AG09309 (cell line): ENCODE results near the gene GNG7.
"Not testable (repeated sequence)": the region's sequence is repeated elsewhere in the genome, so short reads cannot be mapped to it uniquely, and the experiment has no call there.

ENCODE experiments used
- DNase-seq: peaks from one replicate; pipeline ENCODE4 v3.0.0-alpha.2; 2010; ENCODE audit warnings: low read depth
- H3K4me3 ChIP-seq: 2 replicates; pipeline ENCODE4 v1.5.1; 2011; ENCODE audit warnings: mild to moderate bottlenecking, low read depth, low read length, moderate library complexity; ENCODE audit not compliant: control insufficient read depth
- TF ChIP-seq, protein P1 (sequence below): IDR thresholded peaks from 2 replicates; pipeline ENCODE4 v1.5.1; 2011; ENCODE audit warnings: mild to moderate bottlenecking, low read depth, low read length, inconsistent platforms; ENCODE audit not compliant: insufficient read depth, control insufficient read depth; ENCODE audit errors: missing control alignments

The GNG7 gene

DNA sequence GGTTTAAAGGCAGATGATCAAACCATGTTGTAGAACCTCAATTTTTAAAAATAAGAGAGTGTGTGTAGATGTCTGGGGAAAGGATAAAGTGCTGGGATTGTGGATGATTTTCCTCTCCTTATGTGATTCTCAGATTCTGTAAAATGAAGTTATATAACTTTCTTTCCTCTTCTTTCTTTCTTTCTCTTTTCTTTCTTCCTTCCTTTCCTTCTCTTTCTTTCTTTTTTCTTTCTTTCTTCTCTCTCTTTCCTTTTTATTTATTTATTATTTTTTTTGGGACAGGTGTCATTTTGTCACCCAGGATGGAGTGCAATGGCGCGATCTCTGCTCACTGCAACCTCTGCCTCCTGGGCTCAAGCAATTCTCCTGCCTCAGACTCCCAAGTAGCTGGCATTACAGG lies 144.0 kb downstream of the GNG7 start:
- H3K4me3 ChIP-seq: no peak overlapping the region
- TF ChIP-seq, protein P1, sequence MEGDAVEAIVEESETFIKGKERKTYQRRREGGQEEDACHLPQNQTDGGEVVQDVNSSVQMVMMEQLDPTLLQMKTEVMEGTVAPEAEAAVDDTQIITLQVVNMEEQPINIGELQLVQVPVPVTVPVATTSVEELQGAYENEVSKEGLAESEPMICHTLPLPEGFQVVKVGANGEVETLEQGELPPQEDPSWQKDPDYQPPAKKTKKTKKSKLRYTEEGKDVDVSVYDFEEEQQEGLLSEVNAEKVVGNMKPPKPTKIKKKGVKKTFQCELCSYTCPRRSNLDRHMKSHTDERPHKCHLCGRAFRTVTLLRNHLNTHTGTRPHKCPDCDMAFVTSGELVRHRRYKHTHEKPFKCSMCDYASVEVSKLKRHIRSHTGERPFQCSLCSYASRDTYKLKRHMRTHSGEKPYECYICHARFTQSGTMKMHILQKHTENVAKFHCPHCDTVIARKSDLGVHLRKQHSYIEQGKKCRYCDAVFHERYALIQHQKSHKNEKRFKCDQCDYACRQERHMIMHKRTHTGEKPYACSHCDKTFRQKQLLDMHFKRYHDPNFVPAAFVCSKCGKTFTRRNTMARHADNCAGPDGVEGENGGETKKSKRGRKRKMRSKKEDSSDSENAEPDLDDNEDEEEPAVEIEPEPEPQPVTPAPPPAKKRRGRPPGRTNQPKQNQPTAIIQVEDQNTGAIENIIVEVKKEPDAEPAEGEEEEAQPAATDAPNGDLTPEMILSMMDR: no peak
- DNase-seq: no peak

DNA sequence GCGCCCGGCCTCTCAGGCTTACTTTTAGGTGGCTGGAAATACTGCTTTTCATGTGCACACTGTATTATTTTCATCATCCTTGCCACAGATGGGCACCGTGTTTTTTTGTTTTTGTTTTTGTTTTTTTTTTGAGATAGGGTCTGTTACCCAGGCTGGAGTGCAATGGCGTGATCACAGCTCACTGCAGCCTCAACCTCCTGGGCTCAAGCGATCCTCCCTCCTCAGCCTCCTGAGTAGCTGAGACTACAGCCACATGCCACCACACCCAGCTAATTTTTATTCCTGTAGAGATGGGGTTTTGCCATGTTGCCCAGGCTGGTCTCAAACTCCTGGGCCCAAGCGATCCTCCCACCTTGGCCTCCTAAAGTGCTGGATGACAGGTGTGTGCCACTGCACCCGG lies 144.4 kb downstream of the GNG7 start:
- not testable (repeated sequence) for H3K4me3 ChIP-seq, DNase-seq

DNA sequence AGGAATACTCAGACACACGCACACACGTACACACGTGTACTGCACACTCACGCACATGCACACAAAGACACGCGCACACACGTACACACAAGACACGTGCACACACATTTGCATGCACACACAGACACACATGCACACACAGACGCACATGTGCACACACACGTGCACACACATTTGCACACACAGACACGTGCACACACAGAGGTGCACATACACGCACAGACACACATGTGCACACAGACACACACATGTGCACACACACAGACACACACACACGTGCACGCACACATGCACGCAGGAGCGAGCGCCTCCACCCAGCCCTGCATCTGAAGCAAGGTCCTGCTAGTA lies 145.4 kb downstream of the GNG7 start:
- H3K4me3 ChIP-seq: no peak overlapping the region
- no peak for DNase-seq
- TF ChIP-seq, protein P1: no peak

DNA sequence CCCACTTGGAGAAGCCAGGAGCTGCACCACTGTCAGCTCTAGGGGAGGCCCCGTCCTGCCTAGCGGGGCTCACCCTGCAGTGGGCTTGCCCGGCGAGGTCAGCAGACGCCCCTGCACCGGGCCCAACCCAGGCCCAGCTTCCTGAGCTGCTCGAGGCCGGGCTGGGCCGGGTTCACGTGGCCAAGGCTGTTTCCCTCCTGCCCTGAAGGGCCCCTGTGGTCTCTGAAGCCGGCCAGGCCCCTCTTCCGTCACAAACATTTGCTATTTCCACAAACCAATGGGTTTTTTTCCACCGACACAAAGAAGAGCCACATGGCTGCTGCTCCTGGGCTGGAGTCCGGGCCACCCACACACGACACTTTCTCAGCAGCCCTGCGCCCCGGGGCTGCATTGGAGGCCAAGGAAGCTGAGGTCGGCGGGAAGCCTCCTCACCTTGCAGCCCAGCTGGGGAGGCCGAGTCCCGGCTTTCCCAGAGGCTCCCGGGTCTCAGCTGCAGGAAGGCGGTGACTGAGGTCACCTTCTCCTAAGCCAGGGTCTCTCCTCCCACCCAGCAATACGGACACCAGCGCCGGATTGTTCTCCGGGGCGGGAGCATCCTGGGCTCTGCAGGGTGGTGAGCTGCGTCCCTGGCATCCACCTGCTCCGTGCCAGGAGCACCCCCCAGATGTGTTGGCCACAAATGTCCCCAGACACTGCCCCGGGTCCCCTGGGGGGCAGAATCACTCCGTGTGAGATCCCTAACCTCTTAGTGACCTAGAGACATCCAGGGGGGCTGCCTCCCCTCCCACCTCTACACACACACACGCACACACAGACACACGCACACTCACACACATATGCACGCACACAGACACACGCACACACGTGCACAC lies 146.0 kb downstream of the GNG7 start:
- H3K4me3 ChIP-seq: no peak overlapping the region
- TF ChIP-seq, protein P1: no peak
- DNase-seq: no peak

DNA sequence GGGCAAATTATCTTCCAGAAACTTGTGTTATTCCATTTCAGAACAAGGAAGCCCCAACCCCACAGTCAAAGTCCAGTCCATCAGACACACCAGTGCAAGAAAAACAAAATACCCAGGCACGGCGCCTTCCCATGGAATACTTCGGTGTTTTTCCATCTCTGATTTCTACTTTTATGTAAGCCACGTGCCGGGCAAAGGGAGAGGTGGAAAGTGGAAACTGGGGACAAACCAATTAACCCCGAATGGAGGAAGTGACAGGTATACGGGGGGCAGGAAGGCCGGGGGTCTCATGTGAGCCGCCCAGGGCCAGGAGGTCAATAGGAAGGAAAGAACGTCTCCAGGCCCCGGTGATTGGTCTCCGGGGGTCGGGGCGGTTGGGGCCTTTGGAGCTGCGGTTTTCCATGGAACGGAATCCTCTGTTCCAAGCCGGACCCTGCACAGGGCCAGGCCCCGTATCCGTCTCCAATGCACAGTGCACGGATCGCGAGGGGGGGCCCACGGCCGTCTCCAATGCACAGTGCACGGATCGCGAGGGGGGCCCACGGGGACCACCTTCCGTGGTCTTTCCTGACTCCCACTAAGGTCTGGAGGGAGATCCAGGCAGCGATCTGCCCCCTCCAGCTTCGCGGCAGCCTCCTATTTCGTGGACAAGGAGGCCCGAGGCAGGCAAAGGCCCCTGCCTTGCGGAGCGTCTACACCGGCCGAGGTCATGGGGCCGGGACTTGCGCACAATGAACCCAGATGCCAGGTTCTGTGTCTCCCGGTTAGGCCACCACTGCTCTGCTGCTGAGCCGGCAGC lies 146.9 kb downstream of the GNG7 start:
- no peak overlapping the region for H3K4me3 ChIP-seq
- TF ChIP-seq, protein P1: no peak
- no peak for DNase-seq

DNA sequence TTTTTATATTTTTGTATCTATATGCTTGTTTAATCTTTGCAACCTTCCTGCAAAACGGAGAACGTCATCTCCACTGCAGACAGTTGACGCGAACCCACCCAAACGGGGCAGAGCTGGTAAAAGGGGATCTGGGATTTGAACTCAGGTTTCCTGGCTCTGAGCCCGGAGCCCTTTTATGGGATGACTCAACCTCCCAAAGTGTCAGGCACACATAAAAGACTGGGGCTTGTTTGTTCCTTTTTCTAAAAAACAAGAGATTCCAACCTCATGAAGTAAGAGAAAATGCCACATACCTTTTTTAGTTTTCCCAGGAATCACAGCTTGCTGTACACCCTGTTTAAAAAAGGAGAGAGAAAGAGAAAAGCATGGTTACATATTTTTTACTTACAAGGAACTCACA lies 147.6 kb downstream of the GNG7 start:
- TF ChIP-seq, protein P1: no peak
- no peak overlapping the region for H3K4me3 ChIP-seq
- no peak for DNase-seq

DNA sequence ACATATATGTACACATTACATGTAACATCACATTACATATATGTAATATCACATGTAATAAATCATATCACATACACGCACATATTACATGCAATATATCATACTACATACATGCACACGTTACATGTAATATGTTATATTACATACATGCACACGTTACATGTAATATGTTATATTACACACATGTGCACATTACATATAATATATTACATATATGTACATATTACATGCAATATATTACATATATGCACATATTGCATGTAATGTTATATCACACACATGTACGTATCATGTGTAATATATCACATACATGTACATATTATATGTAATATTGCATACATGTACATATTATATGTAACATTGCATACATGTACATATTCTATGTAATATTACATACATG lies 149.0 kb downstream of the GNG7 start:
- TF ChIP-seq, protein P1: no peak
- no peak overlapping the region for H3K4me3 ChIP-seq
- DNase-seq: no peak
